Measurements from ENCODE around the gene WLS.

GRCh38 chr1:68217060-68217554 lies 15.2 kb downstream of the WLS start:
- TF ChIP-seq TSHZ2 (CRISPR knock-in tag; IDR thresholded peaks at IDR 0.05), result no peak
- no peak for TF ChIP-seq ZNF70 (CRISPR knock-in tag; IDR thresholded peaks at IDR 0.05)
- no peak for TF ChIP-seq CSDC2 (CRISPR knock-in tag; IDR thresholded peaks at IDR 0.05)
- no peak for TF ChIP-seq CREB5 (CRISPR knock-in tag; IDR thresholded peaks at IDR 0.05; ENCODE audit: low read depth)
- TF ChIP-seq TCF4 (CRISPR knock-in tag; IDR thresholded peaks at IDR 0.05; ENCODE audit: borderline replicate concordance), result no peak
- TF ChIP-seq ZNF8 (CRISPR knock-in tag; IDR thresholded peaks at IDR 0.05), result no peak
- TF ChIP-seq ZFP3 (CRISPR knock-in tag; IDR thresholded peaks at IDR 0.05), result no peak
- TF ChIP-seq PPARA (CRISPR knock-in tag; IDR thresholded peaks at IDR 0.05; ENCODE audit: borderline replicate concordance), result no peak
- no peak for TF ChIP-seq ZFP30 (CRISPR knock-in tag; IDR thresholded peaks at IDR 0.05)
